ENCODE results near the gene DAZAP1. TPM values are rescaled to one million over a fixed set of nuclear protein-coding genes. Genes with fewer than 3 reads are reported as not detected.

Gene DAZAP1
- total RNA-seq, 2 donors from 2014 or later, result 154 to 179 TPM

DNA sequence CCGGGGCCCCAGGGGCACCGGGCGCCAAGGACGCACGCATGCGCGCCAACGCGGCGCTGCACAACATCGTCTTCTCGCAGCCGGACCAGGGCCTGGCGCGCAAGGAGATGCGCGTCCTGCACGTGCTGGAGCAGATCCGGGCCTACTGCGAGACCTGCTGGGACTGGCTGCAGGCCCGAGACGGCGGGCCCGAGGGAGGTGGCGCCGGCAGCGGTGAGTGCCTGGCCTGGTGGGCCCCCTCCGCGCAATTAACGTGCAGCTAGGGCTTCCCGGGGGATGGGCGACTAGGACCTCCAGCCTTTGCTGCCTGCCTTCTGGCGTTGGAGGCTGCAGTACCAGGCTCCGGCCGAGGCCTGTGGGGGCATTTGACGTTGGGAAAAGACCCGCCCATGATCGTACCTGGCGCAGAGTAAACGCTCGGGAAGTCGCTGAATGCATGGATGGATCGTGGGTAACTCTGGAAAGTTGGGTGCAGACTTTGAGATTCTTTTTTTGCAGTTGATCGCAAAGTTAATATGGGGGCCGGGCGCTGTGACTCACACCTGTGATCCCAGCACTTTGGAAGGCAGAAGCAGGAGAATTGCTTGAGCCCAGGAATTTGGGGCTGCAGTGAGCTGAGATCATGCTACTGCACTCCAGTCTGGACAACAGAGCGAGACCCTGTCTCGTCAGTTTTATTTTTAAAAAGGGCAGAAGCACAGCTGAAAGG is 49.8 kb downstream of the DAZAP1 start:
- Histone ChIP-seq H3K4me1 (ENCODE audit: control insufficient read depth, insufficient read depth, low read length) (no peaks in the 10 kb centered on the region), H3K4me3 (ENCODE audit: low read length) (no peak overlapping the region), H3K27me3 (ENCODE audit: control insufficient read depth, insufficient read depth, low read length, poor library complexity, severe bottlenecking) (peaks cover 46% of the 10 kb centered on the region), H3K27ac (ENCODE audit: low read depth, low read length) (no peak overlapping the region), H3K36me3 (ENCODE audit: control insufficient read depth, insufficient read depth, low read length) (no peaks in the 10 kb centered on the region), H3K9me3 (ENCODE audit: control insufficient read depth, low read length) (no peaks in the 10 kb centered on the region), H3K9ac (ENCODE audit: extremely low read depth, low read length, poor library complexity, severe bottlenecking) (no peak overlapping the region)
- Mint-ChIP-seq H3K4me1 (no peaks in the 10 kb centered on the region), H3K27me3 (ENCODE audit: insufficient read depth) (peaks cover 64% of the 10 kb centered on the region), H3K9me3 (no peaks in the 10 kb centered on the region), H3K4me3 (no peak overlapping the region), H3K27ac (no peak overlapping the region), H3K36me3 (ENCODE audit: low read depth) (no peaks in the 10 kb centered on the region)
- TF ChIP-seq CTCF (conservative IDR thresholded peaks at IDR 0.05), result peak; percentile 57
- peak; percentile 87 for DNase-seq
- 73 to 85% methylated on average over 44 to 48 of the region's 48 CpGs for WGBS, 2 experiments (ENCODE audit: insufficient coverage in 1 of 2, insufficient read length in 1 of 2)

- Histone ChIP-seq H3K36me3 (ENCODE audit: control insufficient read depth, insufficient read depth, low read length) (no peaks in the 10 kb centered on the region), H3K9me3 (ENCODE audit: control insufficient read depth, low read length) (no peaks in the 10 kb centered on the region), H3K4me3 (ENCODE audit: low read length) (no peak overlapping the region), H3K4me1 (ENCODE audit: control insufficient read depth, insufficient read depth, low read length) (no peaks in the 10 kb centered on the region), H3K9ac (ENCODE audit: extremely low read depth, low read length, poor library complexity, severe bottlenecking) (no peak overlapping the region), H3K27me3 (ENCODE audit: control insufficient read depth, insufficient read depth, low read length, poor library complexity, severe bottlenecking) (peaks cover 39% of the 10 kb centered on the region), H3K27ac (ENCODE audit: low read depth, low read length) (no peak overlapping the region)
- DNase-seq, result no peak
- Mint-ChIP-seq H3K4me3 (no peak overlapping the region), H3K36me3 (ENCODE audit: low read depth) (no peaks in the 10 kb centered on the region), H3K9me3 (no peaks in the 10 kb centered on the region), H3K27me3 (ENCODE audit: insufficient read depth) (peaks cover 59% of the 10 kb centered on the region), H3K4me1 (no peaks in the 10 kb centered on the region), H3K27ac (no peak overlapping the region)
- TF ChIP-seq CTCF (conservative IDR thresholded peaks at IDR 0.05), result no peak
- 91 to 92% methylated on average over 11 to 16 of the region's 16 CpGs for WGBS, 2 experiments (ENCODE audit: insufficient coverage in 1 of 2, insufficient read length in 1 of 2)
These were observed 50.5 kb downstream of the DAZAP1 start for GRCh38 chr19:1457892-1458291.

- H3K36me3 ChIP-seq (ENCODE audit: control insufficient read depth, insufficient read depth, low read length), result no peaks in the 10 kb centered on the region
- no peak for DNase-seq
- no peak overlapping the region for H3K27ac ChIP-seq (ENCODE audit: low read depth, low read length)
- no peak for TF ChIP-seq CTCF (conservative IDR thresholded peaks at IDR 0.05)
- no peaks in the 10 kb centered on the region for H3K36me3 Mint-ChIP-seq (ENCODE audit: low read depth)
- no peaks in the 10 kb centered on the region for H3K4me1 ChIP-seq (ENCODE audit: control insufficient read depth, insufficient read depth, low read length)
- H3K27ac Mint-ChIP-seq, result no peak overlapping the region
- H3K9me3 Mint-ChIP-seq, result no peaks in the 10 kb centered on the region
- 80 to 83% methylated on average over 1 to 9 of the region's 9 CpGs for WGBS, 2 experiments (ENCODE audit: insufficient coverage in 1 of 2, insufficient read length in 1 of 2)
- no peak overlapping the region for H3K4me3 ChIP-seq (ENCODE audit: low read length)
- no peak overlapping the region for H3K9ac ChIP-seq (ENCODE audit: extremely low read depth, low read length, poor library complexity, severe bottlenecking)
- H3K4me1 Mint-ChIP-seq, result no peaks in the 10 kb centered on the region
- no peak overlapping the region for H3K4me3 Mint-ChIP-seq
- H3K27me3 Mint-ChIP-seq (ENCODE audit: insufficient read depth), result peaks cover 61% of the 10 kb centered on the region
- peaks cover 39% of the 10 kb centered on the region for H3K27me3 ChIP-seq (ENCODE audit: control insufficient read depth, insufficient read depth, low read length, poor library complexity, severe bottlenecking)
- no peaks in the 10 kb centered on the region for H3K9me3 ChIP-seq (ENCODE audit: control insufficient read depth, low read length)
These were observed 52.1 kb downstream of the DAZAP1 start for GRCh38 chr19:1459479-1459878.

All from endodermal cell (in vitro differentiated cells).